Activated CD8-positive, alpha-beta memory T cell treated with anti-CD3 and anti-CD28 coated beads, Interleukin-2, amount 50 U/mL, for 4 hours (primary cell): ENCODE results near the gene APH1A.
"Not testable (repeated sequence)": the region's sequence is repeated elsewhere in the genome, so short reads cannot be mapped to it uniquely, and the experiment has no call there.

Experiments used
- DNase-seq: peaks from one replicate; pipeline ENCODE4 v3.0.0-alpha.2; 2020

APH1A gene

GRCh38 chr1:150267896-150268295, 920 bp downstream of the APH1A start:
- no peak for DNase-seq

GRCh38 chr1:150263549-150263948, 5.3 kb downstream of the APH1A start:
- no peak for DNase-seq

- DNase-seq, result no peak
Measured at GRCh38 chr1:150262388-150263320, 6.2 kb downstream of the APH1A start.

DNA sequence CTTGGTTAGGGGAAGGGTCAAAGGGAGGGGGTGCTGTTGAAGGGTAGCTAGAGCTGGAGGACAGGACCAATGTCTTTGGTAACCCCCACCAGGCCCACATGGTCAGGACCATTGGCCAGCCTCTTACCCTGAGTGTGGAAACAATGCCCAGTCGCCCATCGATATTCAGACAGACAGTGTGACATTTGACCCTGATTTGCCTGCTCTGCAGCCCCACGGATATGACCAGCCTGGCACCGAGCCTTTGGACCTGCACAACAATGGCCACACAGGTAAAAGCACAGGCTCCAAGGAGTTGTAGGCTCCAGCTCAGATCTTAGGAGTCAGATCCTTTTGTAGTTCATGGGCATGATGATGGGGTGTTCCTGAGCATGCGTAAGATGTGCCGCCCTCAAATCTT, 7.4 kb downstream of the APH1A start:
- DNase-seq, result no peak

DNA sequence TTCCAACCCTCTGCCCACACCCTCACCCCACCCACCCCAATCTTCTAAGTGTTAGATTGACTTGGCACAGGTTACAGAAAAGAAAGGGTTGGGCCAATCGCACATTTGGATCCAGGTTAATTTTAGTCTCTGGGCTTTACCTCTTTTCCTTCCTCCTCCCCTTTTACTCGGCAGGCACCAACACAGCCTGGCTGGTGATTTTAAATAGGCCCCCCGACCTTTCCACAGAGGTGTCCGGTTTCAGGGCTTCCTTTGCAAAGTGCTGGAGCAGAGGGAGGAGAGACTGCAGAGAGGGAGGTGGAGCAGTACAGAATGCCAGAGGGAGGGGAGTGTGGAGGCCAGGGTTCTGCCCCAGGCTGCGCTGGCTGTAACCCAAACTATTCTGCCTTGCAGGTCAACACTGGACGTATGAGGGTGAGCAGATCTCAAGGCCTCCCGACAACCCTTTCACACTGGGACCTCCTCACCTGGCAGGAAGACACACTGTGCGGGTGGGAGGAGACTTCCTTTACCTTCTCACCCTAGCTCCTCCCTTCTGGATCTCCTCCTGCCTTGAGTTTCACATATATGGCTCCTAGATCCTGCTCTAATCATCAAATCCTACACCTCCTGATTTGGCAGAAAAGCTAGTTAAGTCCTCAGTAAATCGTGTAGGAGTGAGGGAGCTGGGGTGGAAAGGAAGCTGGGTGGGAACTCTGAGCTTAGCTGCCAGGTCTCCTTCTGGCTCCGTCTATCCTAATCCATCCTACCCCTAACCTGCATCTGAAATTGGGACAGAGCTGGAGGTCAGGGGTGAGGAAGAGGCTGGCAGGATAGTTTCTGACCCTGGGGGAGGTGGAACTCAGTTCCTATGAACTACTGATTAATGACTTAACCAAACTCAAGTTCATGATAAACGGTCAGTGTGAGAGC, 8.8 kb downstream of the APH1A start:
- DNase-seq, result no peak

- no peak for DNase-seq
Measured at GRCh38 chr1:150259217-150259616, 9.6 kb downstream of the APH1A start.

GRCh38 chr1:150257624-150258585, 10.9 kb downstream of the APH1A start, which contains the start of gene CA14:
CA14 (plus strand) TSS chr1:150257774; CDS start chr1:150258129, 355 bp downstream.
- no peak for DNase-seq

- no peak for DNase-seq
Measured at GRCh38 chr1:150256554-150257341, 12.1 kb downstream of the APH1A start.

DNA sequence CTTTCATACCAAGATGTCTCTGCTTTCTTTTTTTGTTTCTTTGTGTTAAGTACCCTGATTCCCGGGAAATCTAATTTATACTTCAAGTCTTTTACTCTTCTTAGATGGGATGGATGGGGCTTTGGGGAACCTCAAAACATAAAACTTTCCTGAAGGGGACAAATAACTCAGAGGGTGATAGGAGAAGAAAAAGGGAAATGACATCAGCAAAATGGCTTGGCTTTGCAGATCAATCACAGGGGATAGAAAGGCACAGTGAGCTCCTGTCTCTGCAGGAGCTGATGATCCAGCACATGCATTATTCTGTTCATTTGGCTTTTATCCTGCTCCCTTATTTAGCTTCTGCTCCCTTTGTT, 12.6 kb downstream of the APH1A start:
- DNase-seq, result no peak

DNA sequence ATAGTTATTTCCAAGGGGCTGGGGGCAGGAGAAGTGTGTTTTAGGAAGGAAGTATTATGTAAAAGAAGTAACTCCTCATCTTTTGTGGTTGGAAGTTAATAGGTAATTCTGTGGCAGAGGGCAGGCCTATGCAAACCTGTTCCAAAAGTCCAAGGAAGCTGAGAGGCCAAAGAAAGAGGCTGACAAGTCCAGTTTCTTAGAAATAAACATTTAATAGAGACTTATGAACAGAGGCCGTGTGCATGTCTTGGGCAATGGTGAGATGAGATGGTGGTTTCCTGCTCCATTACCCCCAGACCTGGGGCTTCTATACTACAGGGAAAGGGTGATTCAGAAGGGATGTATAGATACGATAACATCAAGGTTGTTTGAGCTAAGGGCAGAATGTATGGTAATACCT, 18.9 kb downstream of the APH1A start:
- no peak for DNase-seq

DNA sequence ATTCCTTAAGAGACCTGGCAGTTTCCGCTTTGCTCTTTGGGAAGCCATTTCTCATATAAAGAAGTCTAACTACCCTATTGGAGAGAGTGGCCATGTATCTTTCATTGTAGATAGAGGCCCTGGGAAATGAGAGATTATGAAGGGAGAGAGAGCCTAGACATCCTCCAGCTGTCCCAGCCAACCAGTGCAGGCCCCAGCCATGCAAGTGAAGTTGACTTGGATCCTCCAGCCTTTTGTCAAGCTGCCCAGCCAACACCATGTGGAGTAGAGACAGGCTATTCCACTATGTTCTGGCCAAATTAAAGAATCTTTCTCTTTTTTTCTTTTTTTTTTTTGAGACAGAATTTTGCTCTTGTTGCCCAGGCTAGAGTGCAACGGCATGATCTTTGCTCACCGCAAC, 25.8 kb downstream of the APH1A start:
- DNase-seq, result no peak

GRCh38 chr1:150237746-150238145, 31.1 kb downstream of the APH1A start:
- no peak for DNase-seq

DNA sequence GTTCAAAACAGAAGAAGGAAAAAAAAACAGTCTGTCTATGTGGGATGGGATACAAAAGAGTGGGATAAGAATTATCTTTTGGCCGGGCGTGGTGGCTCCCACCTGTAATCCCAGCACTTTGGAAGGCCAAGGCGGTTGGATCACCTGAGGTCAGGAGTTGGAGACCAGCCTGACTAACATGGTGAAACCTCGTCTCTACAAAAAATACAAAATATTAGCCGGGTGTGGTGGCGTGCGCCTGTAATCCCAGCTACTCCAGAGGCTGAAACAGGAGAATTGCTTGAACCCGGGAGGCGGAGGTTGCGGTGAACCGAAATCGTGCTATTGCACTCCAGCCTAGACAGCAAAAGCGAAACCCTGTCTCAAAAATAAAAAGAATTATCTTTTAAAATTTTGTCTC, 31.6 kb downstream of the APH1A start:
- not testable (repeated sequence) for DNase-seq

GRCh38 chr1:150236614-150237100, 32.2 kb downstream of the APH1A start:
- no peak for DNase-seq

- DNase-seq, result peak; percentile 88
Measured at GRCh38 chr1:150235852-150236613, 32.8 kb downstream of the APH1A start, which contains the start of gene ANP32E. ANP32E (minus strand) TSS chr1:150236112; CDS start chr1:150235786, 326 bp downstream.

- peak; percentile 45 for DNase-seq
Measured at GRCh38 chr1:150235294-150235851, 33.4 kb downstream of the APH1A start.

DNA sequence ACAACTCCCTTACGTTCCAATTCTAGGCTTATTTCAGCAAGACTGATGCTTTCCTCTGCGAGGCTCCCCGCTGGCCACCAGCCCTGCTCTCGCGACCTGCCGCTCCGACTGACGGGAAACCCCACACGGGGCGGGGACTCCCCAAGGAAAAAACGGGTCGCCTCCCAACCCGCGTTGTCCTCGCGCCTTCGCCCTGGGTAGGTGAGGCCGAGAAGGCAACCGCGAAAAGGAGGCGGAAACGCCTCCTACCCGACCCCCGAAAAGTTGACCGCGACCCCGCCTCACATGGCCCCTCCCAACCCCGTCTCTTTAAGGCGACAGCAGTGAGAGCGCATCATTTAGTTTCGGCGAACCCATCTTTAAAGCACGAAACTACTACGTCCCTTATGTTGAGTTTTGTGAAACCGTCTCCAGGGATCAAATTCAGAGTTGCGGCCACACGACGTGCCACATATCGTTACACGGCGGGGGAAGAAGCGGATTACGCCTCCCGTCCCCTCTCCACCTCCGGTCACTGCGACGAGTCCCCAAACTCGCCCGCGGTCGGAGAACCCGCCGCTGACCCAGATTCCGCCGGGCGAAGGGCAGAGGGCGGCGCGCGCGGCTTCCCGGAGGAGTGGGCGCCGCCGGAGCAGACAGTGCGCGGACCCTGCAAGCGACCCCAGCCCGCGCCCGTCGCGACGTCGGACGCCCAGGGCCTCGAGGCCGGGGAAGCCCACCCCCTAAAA, 34.1 kb downstream of the APH1A start:
- DNase-seq, result peak; percentile 87

- DNase-seq, result no peak
Measured at GRCh38 chr1:150234309-150234565, 34.6 kb downstream of the APH1A start.
